Activated naive CD8-positive, alpha-beta T cell treated with anti-CD3 and anti-CD28 coated beads for 36 hours (primary cell): ENCODE data around the gene SH2D7. TPM values are rescaled to one million over a fixed set of nuclear protein-coding genes. Genes with fewer than 3 reads are reported as not detected.

ENCODE experiments used
- DNase-seq: peaks from one replicate; pipeline ENCODE4 v3.0.0; 2021
- H3K27ac Mint-ChIP-seq: one replicate; pipeline ENCODE4 v1.8.0; 2022; ENCODE audit warnings: mild to moderate bottlenecking, moderate library complexity, mixed read lengths
- H3K27me3 Mint-ChIP-seq: one replicate; pipeline ENCODE4 v1.8.0; 2022; ENCODE audit warnings: mild to moderate bottlenecking, mixed read lengths
- H3K36me3 Mint-ChIP-seq: one replicate; pipeline ENCODE4 v1.8.0; 2021; ENCODE audit warnings: mild to moderate bottlenecking, mixed read lengths
- H3K4me1 Mint-ChIP-seq: one replicate; pipeline ENCODE4 v1.8.0; 2021; ENCODE audit warnings: mixed read lengths
- H3K4me3 Mint-ChIP-seq: one replicate; pipeline ENCODE4 v1.8.0; 2022; ENCODE audit warnings: mild to moderate bottlenecking, moderate library complexity, mixed read lengths
- H3K9me3 Mint-ChIP-seq: one replicate; pipeline ENCODE4 v1.8.0; 2022; ENCODE audit warnings: mixed read lengths
- total RNA-seq, 2 experiments: library from RNA; stranded (reverse); gene quantifications; one replicate each; pipeline ENCODE4 v1.2.3, GENCODE V29; 2021

Gene SH2D7
- total RNA-seq, 2 experiments from 2014 or later: not detected

DNA sequence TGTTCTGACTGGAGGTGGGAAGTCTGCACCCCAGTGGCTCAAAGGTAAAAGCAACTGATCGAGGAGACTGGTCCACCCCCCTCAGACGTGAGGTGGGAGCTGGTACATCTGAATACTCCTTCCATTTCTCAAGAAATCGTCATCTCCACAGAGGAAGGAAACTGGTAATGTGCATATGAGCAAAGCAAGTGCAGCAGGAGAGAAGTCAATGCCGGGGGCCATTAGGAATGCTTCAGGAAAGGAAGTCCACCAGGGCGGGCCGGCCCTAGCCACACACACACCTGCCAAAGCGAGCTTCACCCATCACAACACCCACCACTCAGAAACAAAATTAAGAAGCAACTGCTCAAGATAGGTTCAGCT lies 23.3 kb upstream of the SH2D7 start:
- no peaks in the 10 kb centered on the region for H3K27me3 Mint-ChIP-seq
- peaks cover 10% of the 10 kb centered on the region for H3K36me3 Mint-ChIP-seq
- H3K4me3 Mint-ChIP-seq: peak overlapping the region; percentile 71
- H3K9me3 Mint-ChIP-seq: no peaks in the 10 kb centered on the region
- DNase-seq: no peak
- H3K27ac Mint-ChIP-seq: peak overlapping the region; percentile 97
- peaks cover 25% of the 10 kb centered on the region for H3K4me1 Mint-ChIP-seq

DNA sequence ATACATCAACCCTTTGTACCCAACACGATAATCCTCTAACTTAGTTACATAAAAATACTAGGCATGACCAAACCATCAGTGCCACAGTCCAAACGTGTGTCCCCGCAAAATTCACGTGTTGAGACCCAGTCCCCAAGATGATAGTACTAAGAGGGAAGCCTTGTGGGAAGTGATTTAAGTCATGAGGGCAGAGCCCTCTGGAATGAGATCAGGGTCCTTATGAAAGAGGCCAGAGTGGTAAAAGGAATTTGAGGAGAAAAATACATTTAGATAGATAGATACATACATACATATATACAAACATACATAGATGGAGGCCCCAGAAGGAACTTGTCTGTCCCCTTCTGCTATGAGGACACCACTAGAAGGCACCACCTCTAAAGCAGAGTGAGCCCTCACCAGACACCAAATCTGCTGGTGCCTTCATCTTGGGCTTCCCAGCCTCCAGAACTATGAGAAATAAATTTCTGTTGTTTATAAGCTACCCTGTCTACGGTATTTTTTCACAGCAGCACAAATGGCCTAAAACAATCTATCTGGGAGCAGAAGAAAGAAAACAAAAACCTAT lies 22.8 kb upstream of the SH2D7 start:
- DNase-seq: no peak
- Mint-ChIP-seq H3K36me3 (peaks cover 15% of the 10 kb centered on the region), H3K4me1 (peaks cover 30% of the 10 kb centered on the region), H3K4me3 (peak overlapping the region; percentile 72), H3K27ac (peak overlapping the region; percentile 97), H3K27me3 (no peaks in the 10 kb centered on the region), H3K9me3 (no peaks in the 10 kb centered on the region)

DNA sequence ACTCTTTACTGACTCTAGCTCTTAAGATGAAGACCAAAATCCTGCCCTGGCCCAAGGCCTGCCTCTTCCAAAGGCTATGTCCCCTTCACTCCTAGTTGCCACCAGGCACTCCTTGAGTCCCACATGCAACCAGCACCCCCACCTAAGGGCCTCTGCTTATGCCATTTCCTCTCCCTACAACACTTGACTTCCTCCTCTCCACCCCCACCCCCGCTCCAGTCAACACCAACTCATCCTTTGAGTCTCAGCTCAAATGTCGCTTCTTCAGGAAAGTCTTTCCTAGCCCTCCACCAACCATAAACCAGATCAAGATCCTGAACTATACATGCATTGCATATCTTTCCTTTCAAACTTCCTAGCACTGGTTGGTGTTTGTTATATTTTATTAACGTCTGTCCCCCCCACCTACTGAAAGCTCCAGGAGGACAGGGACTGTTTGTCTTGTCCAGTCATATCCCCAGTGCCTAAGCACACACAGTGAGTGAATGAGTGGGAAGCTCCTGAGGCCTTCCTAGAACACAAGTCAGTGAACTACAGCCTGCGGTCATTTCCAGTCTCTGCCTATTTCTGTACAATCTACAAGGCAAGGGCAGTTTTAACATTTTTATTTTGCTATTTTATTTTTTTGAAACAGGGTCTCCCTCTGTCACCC lies 22.2 kb upstream of the SH2D7 start:
- DNase-seq: peak; percentile 31
- peaks cover 33% of the 10 kb centered on the region for H3K4me1 Mint-ChIP-seq
- H3K27me3 Mint-ChIP-seq: no peaks in the 10 kb centered on the region
- peaks cover 20% of the 10 kb centered on the region for H3K36me3 Mint-ChIP-seq
- H3K4me3 Mint-ChIP-seq: peak overlapping the region; percentile 72
- no peaks in the 10 kb centered on the region for H3K9me3 Mint-ChIP-seq
- H3K27ac Mint-ChIP-seq: peak overlapping the region; percentile 97

- Mint-ChIP-seq H3K27me3 (no peaks in the 10 kb centered on the region), H3K4me1 (peaks cover 43% of the 10 kb centered on the region), H3K4me3 (no peak overlapping the region), H3K9me3 (no peaks in the 10 kb centered on the region), H3K36me3 (peaks cover 21% of the 10 kb centered on the region), H3K27ac (peak overlapping the region; percentile 59)
- DNase-seq: no peak
These were observed 21.0 kb upstream of the SH2D7 start for GRCh38 chr15:78071383-78071782.

- Mint-ChIP-seq H3K27me3 (no peaks in the 10 kb centered on the region), H3K9me3 (no peaks in the 10 kb centered on the region), H3K4me1 (peaks cover 43% of the 10 kb centered on the region), H3K4me3 (peak overlapping the region; percentile 58), H3K36me3 (peaks cover 21% of the 10 kb centered on the region), H3K27ac (peak overlapping the region; percentile 83)
- DNase-seq: no peak
These were observed 20.1 kb upstream of the SH2D7 start for GRCh38 chr15:78072080-78072892.

DNA sequence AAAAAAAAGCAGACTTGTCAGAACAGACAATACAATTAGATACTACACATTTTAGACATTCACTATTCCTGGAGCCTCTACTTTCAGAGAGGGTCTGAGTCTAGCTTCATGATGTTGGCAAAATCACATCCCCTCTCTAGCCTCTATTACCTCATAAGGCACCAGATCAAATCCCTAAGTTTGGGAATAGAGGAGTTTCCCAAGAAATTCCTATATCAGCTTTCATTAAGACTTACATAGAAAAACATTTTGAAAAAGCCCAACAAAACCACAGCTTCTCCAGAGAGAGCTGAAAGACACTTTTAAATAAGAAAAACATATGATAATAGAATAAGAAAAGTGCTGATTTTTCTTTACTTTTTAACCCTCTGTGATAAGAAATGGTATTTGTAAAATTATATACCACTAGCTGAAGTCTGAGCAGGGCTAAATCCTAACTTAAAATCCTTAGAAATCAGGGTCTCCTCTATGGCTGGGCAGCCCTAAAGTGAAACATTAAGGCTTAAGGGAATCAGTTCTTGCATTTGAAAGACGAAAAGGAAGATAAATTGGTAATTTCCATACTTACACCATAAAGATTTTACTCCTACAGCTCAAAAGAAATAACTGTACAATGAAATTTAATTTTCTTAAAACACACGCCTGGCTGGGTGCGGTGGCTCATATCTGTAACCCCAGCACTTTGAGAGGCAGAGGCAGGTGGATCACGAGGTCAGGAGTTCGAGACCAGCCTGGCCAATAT lies 19.1 kb upstream of the SH2D7 start:
- H3K27me3 Mint-ChIP-seq: no peaks in the 10 kb centered on the region
- no peaks in the 10 kb centered on the region for H3K9me3 Mint-ChIP-seq
- peak overlapping the region; percentile 83 for H3K27ac Mint-ChIP-seq
- peaks cover 48% of the 10 kb centered on the region for H3K4me1 Mint-ChIP-seq
- DNase-seq: no peak
- H3K36me3 Mint-ChIP-seq: peaks cover 21% of the 10 kb centered on the region
- H3K4me3 Mint-ChIP-seq: peak overlapping the region; percentile 58

GRCh38 chr15:78075490-78076230 lies 16.7 kb upstream of the SH2D7 start:
- Mint-ChIP-seq H3K4me3 (peak overlapping the region; percentile 95), H3K27me3 (no peaks in the 10 kb centered on the region), H3K36me3 (peaks cover 18% of the 10 kb centered on the region), H3K4me1 (peaks cover 52% of the 10 kb centered on the region), H3K27ac (peak overlapping the region; percentile 47), H3K9me3 (no peaks in the 10 kb centered on the region)
- DNase-seq: no peak

GRCh38 chr15:78076231-78077052 lies 15.9 kb upstream of the SH2D7 start:
- no peak for DNase-seq
- Mint-ChIP-seq H3K27ac (peak overlapping the region; percentile 89), H3K4me3 (peak overlapping the region; percentile 95), H3K4me1 (peaks cover 50% of the 10 kb centered on the region), H3K9me3 (no peaks in the 10 kb centered on the region), H3K27me3 (no peaks in the 10 kb centered on the region), H3K36me3 (peaks cover 18% of the 10 kb centered on the region)

DNA sequence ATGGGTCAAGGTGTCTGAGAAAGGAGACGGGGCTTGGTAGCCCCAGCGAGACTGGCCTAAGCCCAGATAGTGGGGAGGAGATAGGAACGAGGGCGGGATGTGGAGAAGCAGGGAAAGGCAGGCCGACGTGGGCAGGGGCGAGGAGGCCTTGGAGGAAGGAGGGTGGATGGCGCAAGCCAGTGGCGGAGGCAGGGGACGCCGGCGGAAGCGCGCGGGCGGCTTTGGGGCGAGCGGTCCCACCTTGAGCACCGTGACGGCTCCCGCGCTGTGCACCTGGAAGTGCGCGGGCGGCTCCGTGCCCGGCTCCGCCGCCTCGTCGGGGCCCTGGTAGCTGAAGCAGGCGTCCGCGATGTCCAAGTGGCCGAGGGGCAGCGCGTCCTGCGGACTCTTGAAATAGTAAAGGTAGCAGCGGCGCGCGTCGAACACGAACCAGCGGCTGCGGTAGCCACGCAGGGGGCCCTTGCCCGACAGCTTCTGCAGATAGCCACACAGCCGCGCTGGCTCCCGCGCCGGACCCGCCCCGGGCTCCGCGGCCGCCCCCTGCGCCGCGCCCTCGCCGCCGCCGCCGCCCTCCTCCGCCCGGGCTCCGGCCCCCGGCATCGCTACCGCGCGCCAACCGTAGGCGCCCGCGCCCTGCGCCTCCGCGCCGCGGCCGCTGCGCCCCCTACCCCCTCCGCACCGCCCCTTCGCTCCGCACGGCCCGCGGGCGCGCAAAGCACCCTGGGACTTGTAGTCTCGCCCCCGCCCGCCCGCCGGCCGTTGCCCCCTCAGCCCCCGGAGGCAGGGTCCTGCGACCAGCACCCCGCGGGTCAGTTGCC lies 15.1 kb upstream of the SH2D7 start, which contains the start of gene TBC1D2B:
TSS of gene TBC1D2B (minus strand) at position 659 of the 818 bp plus-strand sequence. CDS start at position 600, 59 bp downstream.
- DNase-seq: peak; percentile 77
- peaks cover 18% of the 10 kb centered on the region for H3K36me3 Mint-ChIP-seq
- H3K4me1 Mint-ChIP-seq: peaks cover 43% of the 10 kb centered on the region
- peak within 1 kb of the TSS; percentile 89 for H3K27ac Mint-ChIP-seq
- H3K4me3 Mint-ChIP-seq: peak within 1 kb of the TSS; percentile 95
- H3K27me3 Mint-ChIP-seq: no peaks in the 10 kb centered on the region
- H3K9me3 Mint-ChIP-seq: no peaks in the 10 kb centered on the region

- Mint-ChIP-seq H3K4me3 (peak overlapping the region; percentile 86), H3K9me3 (no peaks in the 10 kb centered on the region), H3K27ac (peak overlapping the region; percentile 81), H3K27me3 (no peaks in the 10 kb centered on the region), H3K4me1 (peaks cover 42% of the 10 kb centered on the region), H3K36me3 (peaks cover 18% of the 10 kb centered on the region)
- no peak for DNase-seq
These were observed 14.5 kb upstream of the SH2D7 start for GRCh38 chr15:78077871-78078210.

DNA sequence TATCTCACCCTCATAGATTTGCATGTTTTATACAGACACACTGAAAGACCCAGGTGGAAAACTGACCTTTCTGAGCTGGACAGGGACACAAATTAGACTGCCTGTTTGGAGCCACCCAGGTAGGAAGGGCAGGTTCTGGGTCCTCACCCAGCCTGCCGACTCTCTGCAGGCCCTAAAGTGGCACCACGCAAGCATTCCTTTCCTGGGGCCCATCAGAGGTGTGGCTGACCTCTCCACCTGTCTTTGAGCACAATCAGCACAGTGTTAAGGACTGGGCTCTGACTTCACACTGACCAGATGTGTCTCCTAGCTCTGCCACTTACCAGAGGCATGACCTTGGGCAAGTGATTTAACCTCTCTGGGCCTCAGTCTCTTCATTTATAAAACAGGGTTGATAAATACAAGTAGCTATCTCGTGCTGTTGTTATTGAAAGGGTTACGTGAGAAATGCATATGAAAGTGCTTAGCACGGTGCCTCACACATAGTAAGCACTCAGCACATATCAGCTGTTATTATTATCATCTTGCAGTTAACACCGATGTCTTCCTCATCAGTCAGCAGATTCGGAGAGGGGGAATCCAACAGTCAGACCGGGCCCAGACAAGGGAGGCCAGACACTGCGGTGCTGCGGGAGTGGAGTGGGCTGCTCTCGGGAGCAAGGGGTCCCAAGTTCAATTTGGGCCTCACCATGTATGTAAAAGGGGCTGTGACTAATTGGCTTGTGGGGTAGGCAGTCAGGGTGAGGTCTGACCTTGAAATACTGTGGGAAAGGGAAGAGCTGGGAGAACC lies 12.9 kb upstream of the SH2D7 start:
- no peak overlapping the region for H3K4me3 Mint-ChIP-seq
- no peaks in the 10 kb centered on the region for H3K9me3 Mint-ChIP-seq
- DNase-seq: no peak
- peaks cover 32% of the 10 kb centered on the region for H3K4me1 Mint-ChIP-seq
- no peak overlapping the region for H3K27ac Mint-ChIP-seq
- H3K27me3 Mint-ChIP-seq: no peaks in the 10 kb centered on the region
- H3K36me3 Mint-ChIP-seq: peaks cover 12% of the 10 kb centered on the region

- DNase-seq: no peak
- H3K4me1 Mint-ChIP-seq: peaks cover 30% of the 10 kb centered on the region
- H3K27ac Mint-ChIP-seq: no peak overlapping the region
- H3K36me3 Mint-ChIP-seq: peaks cover 7% of the 10 kb centered on the region
- H3K9me3 Mint-ChIP-seq: no peaks in the 10 kb centered on the region
- no peak overlapping the region for H3K4me3 Mint-ChIP-seq
- H3K27me3 Mint-ChIP-seq: no peaks in the 10 kb centered on the region
These were observed 12.3 kb upstream of the SH2D7 start for GRCh38 chr15:78080088-78080460.
